HuH-7.5 (cell line): Measurements from ENCODE around the gene HEXIM1.

ENCODE experiments used
- DNase-seq: peaks from one replicate; pipeline ENCODE4 v3.0.0; 2011; ENCODE audit warnings: low spot score

HEXIM1 gene

DNA sequence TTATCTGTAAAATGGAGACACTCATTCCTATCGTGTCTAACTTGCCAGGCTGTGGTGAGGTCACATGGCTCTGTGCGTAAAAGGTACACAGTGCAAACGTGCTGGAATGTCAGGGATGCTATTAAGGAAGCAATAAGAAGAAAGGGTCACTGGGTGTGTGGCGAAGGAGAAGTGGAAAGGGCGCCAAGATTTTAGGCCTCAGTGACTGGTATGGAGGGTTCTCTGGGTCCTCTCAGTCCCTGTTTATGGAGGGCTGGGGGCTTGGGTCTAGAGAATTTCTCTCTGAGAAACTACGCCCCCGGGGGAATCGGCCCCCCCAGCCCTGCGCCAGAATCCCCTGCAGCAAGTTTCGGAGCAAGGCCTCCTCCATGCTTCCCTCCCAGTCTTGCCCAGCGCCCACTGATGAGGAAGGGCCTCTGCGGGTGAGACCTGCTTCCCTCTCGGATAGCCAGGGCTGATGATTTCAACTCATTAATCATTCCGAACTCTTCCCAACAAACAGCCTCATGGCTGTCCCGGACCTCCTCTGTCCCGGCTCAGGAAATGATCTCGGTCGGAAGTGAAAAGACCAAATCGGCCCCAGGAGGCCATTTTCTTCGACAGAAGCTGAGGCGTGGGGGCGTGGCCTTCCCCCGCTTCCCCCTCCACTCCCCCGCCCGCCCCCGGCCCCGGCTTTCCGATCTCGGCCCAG, 1.2 kb upstream of the HEXIM1 start:
- DNase-seq, result peak; percentile 68

DNA sequence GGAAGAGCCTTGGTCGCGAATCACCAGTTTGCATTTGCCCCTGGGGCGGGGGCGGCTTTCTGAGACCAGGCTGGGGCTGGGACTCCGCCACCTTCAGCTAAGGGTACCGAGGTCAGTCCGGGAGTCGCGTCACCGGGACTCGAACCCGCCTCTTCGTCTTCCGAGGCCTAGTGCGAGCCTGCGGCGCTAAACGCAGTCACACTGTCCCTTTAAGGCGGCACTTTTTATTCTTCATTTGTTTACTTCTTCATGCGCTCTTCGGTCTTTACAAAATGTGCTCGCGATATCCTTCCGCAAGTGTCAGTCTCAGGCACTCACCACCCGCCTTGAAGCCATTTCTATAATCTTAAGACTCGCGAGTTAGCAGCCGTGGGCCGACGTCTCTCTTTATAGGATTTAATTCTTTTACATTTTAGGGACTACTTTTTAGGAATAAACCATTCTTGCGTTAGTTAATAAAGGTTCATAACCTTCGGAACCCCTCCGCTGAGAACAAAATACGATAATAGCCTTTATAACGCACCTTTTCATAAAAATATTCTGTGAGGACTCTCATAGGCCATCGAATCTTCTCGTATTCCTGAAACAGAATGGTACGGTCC, 593 bp upstream of the HEXIM1 start:
- peak; percentile 68 for DNase-seq

DNA sequence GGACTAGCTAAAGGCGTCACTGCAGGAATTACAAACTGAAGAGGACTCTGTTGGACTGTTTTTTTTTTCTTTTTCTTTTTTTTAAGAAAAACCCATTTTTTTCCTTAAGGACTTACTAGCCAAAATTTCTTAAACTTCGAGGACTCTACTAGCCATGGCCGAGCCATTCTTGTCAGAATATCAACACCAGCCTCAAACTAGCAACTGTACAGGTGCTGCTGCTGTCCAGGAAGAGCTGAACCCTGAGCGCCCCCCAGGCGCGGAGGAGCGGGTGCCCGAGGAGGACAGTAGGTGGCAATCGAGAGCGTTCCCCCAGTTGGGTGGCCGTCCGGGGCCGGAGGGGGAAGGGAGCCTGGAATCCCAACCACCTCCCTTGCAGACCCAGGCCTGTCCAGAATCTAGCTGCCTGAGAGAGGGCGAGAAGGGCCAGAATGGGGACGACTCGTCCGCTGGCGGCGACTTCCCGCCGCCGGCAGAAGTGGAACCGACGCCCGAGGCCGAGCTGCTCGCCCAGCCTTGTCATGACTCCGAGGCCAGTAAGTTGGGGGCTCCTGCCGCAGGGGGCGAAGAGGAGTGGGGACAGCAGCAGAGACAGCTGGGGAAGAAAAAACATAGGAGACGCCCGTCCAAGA, 878 bp downstream of the HEXIM1 start:
- peak; percentile 78 for DNase-seq

DNA sequence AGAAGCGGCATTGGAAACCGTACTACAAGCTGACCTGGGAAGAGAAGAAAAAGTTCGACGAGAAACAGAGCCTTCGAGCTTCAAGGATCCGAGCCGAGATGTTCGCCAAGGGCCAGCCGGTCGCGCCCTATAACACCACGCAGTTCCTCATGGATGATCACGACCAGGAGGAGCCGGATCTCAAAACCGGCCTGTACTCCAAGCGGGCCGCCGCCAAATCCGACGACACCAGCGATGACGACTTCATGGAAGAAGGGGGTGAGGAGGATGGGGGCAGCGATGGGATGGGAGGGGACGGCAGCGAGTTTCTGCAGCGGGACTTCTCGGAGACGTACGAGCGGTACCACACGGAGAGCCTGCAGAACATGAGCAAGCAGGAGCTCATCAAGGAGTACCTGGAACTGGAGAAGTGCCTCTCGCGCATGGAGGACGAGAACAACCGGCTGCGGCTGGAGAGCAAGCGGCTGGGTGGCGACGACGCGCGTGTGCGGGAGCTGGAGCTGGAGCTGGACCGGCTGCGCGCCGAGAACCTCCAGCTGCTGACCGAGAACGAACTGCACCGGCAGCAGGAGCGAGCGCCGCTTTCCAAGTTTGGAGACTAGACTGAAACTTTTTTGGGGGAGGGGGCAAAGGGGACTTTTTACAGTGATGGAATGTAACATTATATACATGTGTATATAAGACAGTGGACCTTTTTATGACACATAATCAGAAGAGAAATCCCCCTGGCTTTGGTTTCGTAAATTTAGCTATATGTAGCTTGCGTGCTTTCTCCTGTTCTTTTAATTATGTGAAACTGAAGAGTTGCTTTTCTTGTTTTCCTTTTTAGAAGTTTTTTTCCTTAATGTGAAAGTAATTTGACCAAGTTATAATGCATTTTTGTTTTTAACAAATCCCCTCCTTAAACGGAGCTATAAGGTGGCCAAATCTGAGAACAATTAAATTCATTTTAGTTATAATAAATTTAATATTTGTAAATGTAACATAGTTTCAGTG, 1.7 kb downstream of the HEXIM1 start:
- DNase-seq, result no peak

DNA sequence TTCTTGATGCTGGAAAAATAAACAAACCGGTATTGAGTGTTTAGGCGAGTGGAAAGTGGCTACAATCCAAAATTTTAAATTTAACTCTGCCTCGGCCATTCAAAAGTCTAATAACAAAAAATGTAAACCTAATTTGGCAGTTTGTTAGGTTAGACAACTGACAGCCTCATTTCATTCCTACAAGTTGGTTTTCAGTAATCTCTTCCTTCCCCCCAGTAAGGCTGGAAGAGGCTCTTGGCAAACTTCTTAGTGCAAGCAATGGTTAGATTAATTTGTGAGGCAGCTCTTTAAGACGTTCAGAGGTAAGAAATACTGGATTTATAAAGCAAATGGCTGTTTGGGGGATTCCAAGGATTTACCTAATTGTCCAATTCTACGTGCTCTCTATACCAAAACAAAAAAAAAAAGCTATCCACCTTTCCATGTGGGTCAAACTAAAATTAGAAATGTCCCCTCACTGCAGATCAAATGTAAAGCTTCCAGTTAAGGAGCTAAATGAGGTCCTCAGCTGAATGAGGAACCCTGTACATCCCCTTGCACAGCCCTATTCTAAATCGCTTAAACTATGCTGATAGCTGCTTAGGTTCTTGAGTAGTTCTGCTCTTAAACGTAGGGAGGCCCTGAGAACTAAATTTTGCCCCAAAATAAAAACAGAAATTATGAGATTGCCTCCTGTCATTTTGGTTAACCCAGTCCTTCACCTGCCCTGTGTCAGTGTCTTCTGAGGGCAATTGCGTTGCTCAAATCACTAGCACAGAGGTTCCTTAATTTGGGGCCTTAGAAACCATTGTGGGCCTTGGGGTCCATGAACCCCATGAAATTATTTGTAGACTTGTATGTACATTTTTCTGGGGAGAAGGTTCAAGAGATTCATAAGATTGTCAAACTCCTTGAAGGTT, 2.9 kb downstream of the HEXIM1 start:
- DNase-seq, result no peak

DNA sequence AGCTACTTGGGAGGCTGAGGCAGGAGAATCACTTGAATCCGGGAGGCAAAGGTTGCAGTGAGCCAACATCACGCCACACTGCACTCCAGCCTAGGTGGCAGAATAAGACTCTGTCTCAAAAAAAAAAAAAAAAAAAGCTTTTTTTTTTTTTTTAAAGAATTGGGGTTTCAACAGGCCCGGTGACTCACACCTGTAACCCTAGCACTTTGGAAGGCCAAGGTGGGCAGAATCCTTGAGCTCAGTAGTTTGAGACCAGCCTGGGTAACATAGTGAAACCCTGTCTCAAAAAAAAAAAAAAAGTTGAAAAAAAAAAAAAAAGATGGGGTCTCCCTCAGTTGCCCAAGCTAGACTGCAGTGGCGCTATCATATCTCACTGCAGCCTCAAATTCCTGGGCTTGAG, 6.8 kb downstream of the HEXIM1 start:
- DNase-seq, result no peak

DNA sequence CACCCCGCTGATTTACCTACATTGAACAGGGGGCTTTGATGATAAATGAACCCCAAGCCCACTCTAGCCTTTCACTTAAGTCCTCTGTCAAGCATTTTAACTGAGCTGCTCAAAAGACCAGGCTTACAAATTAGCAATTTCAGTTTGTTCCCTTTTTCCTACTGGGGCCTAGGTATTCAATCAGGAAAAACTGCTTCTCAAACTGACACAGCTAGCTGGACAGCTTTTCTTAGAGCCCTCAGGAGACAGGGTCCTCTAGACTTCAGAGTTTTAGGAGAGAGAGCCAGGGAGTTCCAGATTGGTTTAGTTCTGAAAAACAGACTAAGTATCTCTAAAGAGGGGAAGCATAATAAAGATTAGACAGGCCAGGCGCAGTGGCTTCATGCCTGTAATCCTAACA, 7.2 kb downstream of the HEXIM1 start:
- no peak for DNase-seq

DNA sequence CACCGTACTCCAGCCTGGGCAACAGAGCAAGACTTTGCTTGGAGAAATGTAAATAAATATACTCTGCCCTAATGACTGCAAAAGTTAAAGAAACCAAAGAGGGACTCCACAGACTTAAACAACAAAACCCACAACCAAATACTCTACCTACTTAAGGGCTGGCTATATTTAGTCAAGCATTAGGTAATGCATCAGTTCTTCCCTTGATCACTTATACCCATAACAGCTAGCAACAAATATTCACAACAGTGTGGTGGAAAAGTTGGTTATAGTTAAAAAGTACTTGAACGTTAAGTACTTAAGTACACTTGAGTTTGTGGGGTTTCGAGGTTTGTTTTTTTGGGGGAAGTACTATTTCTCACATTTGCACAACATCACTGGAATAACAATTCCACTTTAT, 8.0 kb downstream of the HEXIM1 start:
- DNase-seq, result no peak

DNA sequence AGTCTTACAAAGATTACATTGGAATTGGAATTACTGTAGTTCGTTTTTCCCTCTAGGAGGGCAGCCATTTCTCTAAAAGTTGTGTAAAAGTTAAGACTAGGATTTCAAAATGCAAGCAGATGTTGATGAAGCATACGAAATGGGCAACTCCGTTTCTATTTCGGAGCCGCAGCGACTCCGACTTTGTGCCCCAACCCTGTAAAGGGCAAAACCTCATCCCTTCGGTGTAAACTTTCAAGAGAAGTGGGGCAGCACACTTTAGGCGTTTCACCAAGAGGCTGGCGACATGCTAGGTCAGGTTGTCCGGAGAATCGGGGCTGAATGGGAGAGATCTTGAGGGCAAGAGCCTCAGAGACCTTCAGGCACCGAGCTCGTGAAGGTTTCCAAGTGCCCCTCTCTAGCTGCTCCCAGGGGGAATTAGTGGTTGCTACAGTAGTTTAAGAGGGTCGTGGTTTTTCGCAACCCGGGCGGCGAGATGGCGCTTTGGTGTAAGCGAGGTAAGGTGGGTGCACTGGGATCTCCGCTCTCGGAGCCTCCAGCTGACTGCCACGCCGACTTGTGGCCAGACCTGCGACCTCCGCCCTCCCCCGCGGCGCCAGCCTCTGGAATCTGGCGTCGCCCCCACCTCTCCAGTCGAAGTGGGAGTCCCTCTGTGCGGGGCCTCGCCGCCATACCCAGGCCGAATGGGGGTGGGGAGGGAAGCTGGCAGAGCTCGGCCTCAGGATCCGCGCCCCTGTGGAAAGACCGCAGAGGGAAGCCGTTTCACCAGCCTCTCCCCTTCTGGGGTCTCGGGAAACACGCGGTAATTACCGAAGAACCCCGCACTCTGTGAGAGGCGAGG, 12.4 kb downstream of the HEXIM1 start:
- no peak for DNase-seq

DNA sequence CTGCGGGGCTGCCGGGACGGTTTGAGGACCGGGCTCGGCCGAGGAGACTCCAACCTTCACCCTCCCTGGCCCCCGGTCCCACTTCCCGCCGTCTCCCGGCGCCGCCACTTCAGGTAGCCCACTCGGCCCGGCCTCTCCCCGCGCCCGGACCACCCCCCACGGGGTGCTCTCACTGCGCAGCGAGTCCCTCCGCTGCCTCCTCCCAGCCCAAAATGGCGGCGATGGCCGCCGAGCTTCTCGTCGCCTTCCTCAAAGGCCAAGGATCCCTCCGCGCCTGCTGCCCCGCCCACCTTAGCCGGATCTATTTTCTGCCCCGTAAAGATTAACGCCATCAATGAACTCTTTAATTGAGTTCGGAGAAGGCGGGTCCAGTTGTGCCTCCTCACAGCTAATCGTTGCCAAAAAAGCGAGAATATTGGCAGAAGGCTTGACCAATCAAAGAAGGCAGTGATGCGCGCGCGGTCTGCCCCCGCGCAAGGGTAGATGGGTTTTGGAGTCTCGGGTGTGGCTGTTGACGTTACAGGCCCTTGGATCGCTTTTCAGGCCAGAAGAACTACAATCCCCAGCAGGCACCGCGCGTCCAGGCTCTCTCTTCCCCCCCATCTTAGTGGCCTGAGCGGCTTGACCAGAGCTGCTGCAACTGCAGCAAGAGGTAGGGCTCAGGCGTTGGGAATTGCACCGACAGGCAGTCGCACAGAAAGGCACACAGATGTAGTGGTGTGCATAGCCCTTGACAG, 13.2 kb downstream of the HEXIM1 start, which contains the start of gene HEXIM2:
HEXIM2 (plus strand) TSS at position 588 of the 737 bp plus-strand sequence. CDS start 919 bp downstream, outside the sequence.
- peak; percentile 83 for DNase-seq

DNA sequence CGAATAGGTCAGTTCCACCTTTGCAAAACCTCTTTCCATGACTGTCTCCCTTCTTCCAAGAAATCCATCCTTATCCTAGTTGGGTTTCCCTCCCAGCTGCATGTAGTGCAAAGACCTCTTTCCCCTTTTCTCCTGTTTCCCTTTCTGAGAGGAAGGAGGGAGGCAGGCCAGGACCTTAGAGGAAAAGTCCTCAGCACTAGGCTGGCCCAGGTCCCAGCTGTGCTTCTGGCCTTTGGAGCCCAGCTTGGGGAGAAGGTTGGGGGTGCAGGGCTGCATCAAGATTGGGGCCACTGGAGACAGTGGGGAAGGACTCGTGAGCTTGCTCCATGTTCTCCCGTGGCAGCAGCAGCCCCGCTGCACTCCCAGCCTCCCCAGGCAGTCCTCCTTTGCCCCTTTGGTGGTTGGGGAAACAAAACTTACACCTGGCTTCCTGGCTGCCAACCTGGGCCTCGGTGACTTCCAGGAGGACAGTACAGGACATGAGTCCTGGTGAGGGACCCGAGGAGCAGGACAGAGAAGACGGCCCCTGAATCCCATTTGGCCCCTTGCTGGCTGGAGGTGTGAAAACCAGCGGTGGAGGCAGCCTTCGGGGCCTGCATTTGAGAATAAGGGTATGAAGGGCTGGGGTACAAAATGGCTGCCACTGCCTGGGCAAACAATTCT, 13.9 kb downstream of the HEXIM1 start:
- DNase-seq, result no peak

DNA sequence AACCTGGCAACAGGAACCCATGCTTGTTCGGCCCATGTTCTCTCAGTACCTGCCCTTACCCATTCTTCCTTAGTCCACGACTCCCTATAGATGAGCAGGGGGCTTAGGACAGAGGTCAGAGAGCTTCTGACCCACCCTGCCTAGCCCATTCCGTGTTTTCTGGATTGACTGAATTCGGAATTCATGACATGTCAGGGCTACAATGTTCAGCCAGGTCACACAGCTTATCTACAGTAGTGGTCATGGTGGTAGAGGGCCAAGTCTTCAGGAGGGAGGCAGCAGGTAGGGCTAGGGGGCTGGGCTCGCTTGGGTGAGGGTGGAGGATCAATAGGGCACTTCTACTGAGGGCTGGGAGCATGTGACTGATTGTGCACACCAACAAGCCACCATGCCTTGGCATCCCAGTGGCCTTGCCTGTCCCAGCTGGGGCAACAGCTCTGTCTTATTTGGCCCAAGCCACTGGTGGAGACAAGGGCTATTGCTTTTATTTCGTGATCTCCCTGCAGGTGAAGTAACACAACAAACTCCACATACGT, 16.5 kb downstream of the HEXIM1 start:
- no peak for DNase-seq

DNA sequence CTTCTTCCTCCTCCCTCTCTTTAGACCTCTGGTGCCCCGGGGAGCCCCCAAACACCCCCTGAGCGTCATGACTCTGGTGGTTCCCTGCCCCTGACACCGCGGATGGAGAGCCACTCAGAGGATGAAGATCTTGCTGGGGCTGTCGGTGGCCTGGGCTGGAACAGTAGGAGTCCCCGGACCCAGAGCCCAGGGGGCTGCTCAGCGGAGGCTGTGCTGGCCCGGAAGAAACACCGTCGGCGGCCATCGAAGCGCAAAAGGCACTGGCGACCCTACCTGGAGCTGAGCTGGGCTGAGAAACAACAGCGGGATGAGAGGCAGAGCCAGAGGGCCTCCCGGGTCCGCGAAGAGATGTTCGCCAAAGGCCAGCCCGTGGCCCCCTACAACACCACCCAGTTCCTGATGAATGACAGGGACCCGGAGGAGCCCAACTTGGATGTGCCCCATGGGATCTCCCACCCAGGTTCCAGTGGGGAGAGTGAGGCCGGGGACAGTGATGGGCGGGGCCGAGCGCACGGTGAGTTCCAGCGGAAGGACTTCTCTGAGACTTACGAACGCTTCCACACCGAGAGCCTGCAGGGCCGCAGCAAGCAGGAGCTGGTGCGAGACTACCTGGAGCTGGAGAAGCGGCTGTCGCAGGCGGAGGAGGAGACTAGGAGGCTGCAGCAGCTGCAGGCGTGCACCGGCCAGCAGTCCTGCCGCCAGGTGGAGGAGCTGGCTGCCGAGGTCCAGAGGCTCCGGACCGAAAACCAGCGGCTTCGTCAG, 20.9 kb downstream of the HEXIM1 start:
- no peak for DNase-seq

DNA sequence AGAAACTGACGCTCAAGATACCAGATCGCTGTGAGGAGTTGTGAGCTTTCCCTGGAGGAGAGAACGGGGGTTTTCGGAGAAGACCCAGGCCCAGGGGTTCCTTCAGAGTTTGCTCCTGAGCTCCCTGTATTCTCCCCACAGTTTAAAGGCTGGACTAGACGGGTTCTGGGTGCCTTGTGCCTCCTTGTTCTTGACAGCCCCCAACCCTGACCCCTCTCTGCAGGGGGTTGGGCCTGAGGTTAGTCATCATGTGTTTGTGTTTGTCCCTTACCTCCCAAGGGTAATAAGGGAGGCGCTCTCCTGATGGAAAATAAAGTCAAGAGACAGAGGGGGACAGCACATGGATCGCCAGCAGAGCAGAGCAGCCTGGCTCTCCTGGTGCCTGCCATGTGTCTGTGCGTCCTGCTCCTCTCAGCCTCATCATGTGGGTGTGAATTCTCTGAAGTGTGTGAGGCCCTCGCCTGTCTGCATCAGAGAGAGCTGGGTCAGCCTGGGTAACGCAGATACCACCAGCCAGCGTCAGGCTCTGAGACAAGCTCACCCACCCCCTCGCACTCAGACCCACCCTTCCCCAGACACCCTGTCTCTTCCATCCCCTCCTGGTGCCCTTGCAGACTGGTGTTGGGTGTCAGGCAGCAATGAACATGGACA, 22.1 kb downstream of the HEXIM1 start:
- DNase-seq, result no peak

DNA sequence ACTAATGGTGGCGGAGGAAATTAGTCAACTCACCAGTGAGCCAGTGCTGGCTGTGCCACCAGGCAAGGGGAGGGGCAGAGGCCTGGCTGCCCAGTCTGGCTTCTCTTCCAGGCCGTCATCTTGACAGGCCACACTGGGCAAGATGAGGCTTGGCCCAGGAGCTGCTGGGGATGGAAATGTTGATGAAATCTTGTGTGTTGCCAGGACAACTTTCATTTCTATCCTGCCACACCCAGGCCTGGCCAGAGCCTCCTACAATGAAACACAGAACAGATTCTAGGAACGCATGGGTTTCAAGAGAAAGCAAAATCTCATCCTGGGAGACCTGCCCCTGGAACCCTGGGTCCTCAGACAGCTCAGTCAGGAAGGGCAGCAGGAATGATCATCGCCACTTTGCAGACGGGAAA, 22.7 kb downstream of the HEXIM1 start:
- DNase-seq, result no peak

DNA sequence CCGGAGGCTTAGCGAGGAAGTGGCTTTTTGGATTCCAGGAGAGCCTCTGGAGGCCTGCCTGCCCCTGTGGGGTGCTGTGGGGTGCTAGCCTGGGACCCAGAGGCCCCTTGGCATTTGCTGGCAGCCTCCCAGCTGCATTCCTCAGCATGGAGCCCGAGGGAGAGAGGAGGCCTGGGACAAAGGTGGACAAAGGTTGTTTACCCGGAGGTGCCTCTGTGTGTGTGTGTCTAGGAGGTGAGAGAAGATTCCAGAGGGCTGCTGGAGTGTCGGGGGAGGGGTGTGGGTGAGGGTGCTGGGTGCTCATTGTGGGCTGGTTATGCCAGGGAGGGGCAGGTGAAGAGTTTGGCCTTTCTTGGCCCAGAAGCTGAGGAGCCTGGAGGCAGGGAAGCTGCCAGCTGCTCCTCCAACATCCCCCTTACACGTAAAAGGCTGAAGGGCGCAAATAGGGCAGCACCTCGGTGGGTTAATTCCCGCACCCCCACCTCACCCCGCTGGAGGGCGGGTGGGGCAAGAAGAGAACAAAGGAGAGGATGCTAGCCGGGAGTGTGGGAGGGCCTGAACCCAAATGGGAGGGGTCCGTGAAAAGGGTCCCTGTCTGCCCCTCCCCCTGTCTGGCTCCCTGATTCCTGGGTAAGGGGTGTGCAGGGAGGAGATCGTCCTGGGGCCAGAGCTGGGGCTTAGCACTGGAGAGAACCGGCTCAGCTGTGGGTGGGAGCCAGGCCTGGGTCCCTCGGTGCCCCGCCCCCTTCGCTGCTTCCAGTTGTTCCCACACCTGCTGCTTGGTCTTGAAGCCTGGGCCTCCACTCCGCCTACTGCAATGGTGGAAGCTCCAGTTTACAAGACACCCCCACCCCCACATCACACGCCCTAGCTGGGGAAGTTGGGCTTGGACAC, 23.3 kb downstream of the HEXIM1 start:
- no peak for DNase-seq

DNA sequence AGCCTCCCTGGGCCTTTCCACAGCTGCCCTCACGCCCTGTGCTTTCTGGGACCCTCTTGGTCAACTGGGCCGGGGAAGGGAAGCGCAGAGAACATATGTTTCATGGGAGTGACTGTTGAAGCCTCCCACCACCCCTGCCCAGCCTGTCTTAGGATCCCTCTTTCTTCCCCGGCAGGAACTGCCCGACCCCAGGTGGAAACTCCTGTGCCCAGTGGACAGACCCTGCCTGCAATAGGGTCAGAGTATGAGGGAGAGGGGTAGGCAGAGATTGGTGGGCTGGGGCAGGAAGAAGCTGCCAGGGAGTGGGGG, 23.9 kb downstream of the HEXIM1 start:
- no peak for DNase-seq
